GM12878 (cell line): Measurements from ENCODE around the gene SENP3.

Experiments
- POLR2AphosphoS2 ChIP-seq: IDR thresholded peaks from 2 replicates; pipeline ENCODE4 v1.6.1; 2011; ENCODE audit warnings: low read depth, mild to moderate bottlenecking, low read length, improper control_type of control experiment, moderate library complexity
- POLR2AphosphoS5 ChIP-seq: IDR thresholded peaks from 2 replicates; pipeline ENCODE4 v1.6.1; 2011; ENCODE audit warnings: mild to moderate bottlenecking, low read length, inconsistent platforms

GRCh38 chr17:7613769-7614424 is 52.2 kb downstream of the SENP3 start:
- no peak for TF ChIP-seq POLR2AphosphoS2
- no peak for TF ChIP-seq POLR2AphosphoS5
